ENCODE measurements around the gene NR2F1-AS1. TPM values are rescaled to one million over a fixed set of nuclear protein-coding genes. Genes with fewer than 3 reads are reported as not detected.
A peak's percentile ranks its signal among the peaks of the same experiment; 100 is the strongest.

The NR2F1-AS1 gene
- total and polyA plus RNA-seq, 2 of the 4 experiments (the other 2 are of a cell fraction): 12.5 to 12.8 TPM

GRCh38 chr5:93573354-93574351 is 7.4 kb downstream of the NR2F1-AS1 start:
- H3K4ac ChIP-seq (ENCODE audit: low read depth, low read length): peak overlapping the region; percentile 56
- no peaks in the 10 kb centered on the region for H3K9me1 ChIP-seq (ENCODE audit: insufficient read depth, low read length)
- no peaks in the 10 kb centered on the region for H4K20me1 ChIP-seq (ENCODE audit: insufficient read depth, low read length)
- H2BK120ac ChIP-seq (ENCODE audit: low read depth, low read length): 0 out of 2 replicates have a peak overlapping the region, but pooled peaks have one; percentile 12
- peak overlapping the region; percentile 11 for H2AFZ ChIP-seq (replicated peaks; ENCODE audit: low read length, poor library complexity)
- no peak overlapping the region; the same call in 1 of the 2 replicates for H3K18ac ChIP-seq (ENCODE audit: low read depth, low read length)
- peak overlapping the region; percentile 3 for H3K4me3 ChIP-seq (ENCODE audit: insufficient read depth, low read depth, low read length)
- no peaks in the 10 kb centered on the region for H3K9me3 ChIP-seq (ENCODE audit: control insufficient read depth, insufficient read depth, low read length)
- peaks cover 31 to 71% of the 10 kb centered on the region in 2 experiments for H3K79me1 ChIP-seq (ENCODE audit: low read depth in 1 of 2, low read length in 2 of 2)
- peaks cover 26% of the 10 kb centered on the region for H3K36me3 ChIP-seq (ENCODE audit: control insufficient read depth, insufficient read depth, low read length)
- no peak overlapping the region for H2AK9ac ChIP-seq (replicated peaks; ENCODE audit: low read depth, low read length, poor library complexity)
- in situ Hi-C loops (cut with MboI; ENCODE audit: low sequenced_read_pairs) (loop anchor here (10.0 kb wide), 3 partner anchors 489 to 1029 kb away; no protein-coding TSS in a partner anchor), intact Hi-C loops (cut with micrococcal nuclease) (loop anchor here (2.0 kb wide), 1 partner anchor 71 kb away; no protein-coding TSS in a partner anchor), dilution Hi-C loops (cut with HindIII; ENCODE audit: low sequenced_read_pairs, unreplicated experiment) (no loop called here)
- DNase-seq (no peak), ATAC-seq (ENCODE audit: low read depth) (no peak)
- 67% methylated on average over 1 of the region's 32 CpGs; no CpG with 5 or more reads in 1 of the 2 experiments for WGBS, 2 experiments (ENCODE audit: extremely low coverage in 2 of 2, insufficient read length in 1 of 2)
- H3K56ac ChIP-seq (ENCODE audit: extremely low read depth, insufficient read depth, low read length): no peak overlapping the region
- CTCF ChIA-PET: no interaction called here
- peak overlapping the region; percentile 25 for H3K9ac ChIP-seq (ENCODE audit: low read depth, low read length)
- peak overlapping the region; percentile 69 for H3K4me2 ChIP-seq (ENCODE audit: low read depth, low read length)
- peak overlapping the region; percentile 38 for H2AK5ac ChIP-seq (ENCODE audit: low read depth, low read length)
- peaks cover 18% of the 10 kb centered on the region for H3K4me1 ChIP-seq (ENCODE audit: control insufficient read depth, insufficient read depth, low read length)
- H2BK20ac ChIP-seq (ENCODE audit: low read depth, low read length): no peak overlapping the region
- no peaks in the 10 kb centered on the region for H3K27me3 ChIP-seq (ENCODE audit: control insufficient read depth, insufficient read depth, low read length)
- no peak overlapping the region for H2BK15ac ChIP-seq (ENCODE audit: low read depth, low read length)
- BruUV-seq (replicated peaks): no TSS peak
- no peak overlapping the region for H4K91ac ChIP-seq (ENCODE audit: insufficient read depth, low read depth, low read length)
- H3K23ac ChIP-seq (ENCODE audit: low read depth, low read length): peak overlapping the region; percentile 4
- POLR2A ChIA-PET (ENCODE audit: unreplicated experiment): interaction anchor here (0.7 kb wide), 1 partner anchor 771 kb away, joined by 8 read pairs; no protein-coding TSS in a partner anchor
- no peak overlapping the region; the same call in 1 of the 2 replicates for H3K14ac ChIP-seq (replicated peaks; ENCODE audit: low read depth, low read length)
- H4K8ac ChIP-seq (ENCODE audit: low read depth in 2 of 2, low read length in 2 of 2): peak overlapping the region; percentile 31 to 68; a peak in 1 of 4 replicates
- no peak overlapping the region for H2BK5ac ChIP-seq (ENCODE audit: low read depth, low read length, poor library complexity, severe bottlenecking)
- peak overlapping the region; percentile 15; the same call in 1 of the 2 replicates for H3K27ac ChIP-seq (ENCODE audit: insufficient read depth, low read length)
- peak overlapping the region; percentile 45; the same call in 1 of the 2 replicates for H4K5ac ChIP-seq (ENCODE audit: low read depth, low read length)
- no peak for TF ChIP-seq USF2 (IDR thresholded peaks at IDR 0.05; ENCODE audit: low read depth, low read length)
- no peak for TF ChIP-seq NFE2L2 (IDR thresholded peaks at IDR 0.05; ENCODE audit: low read depth, low read length)
- TF ChIP-seq RAD21 (IDR thresholded peaks at IDR 0.05; ENCODE audit: low read length): no peak
- no peak for TF ChIP-seq CHD1 (IDR thresholded peaks at IDR 0.05; ENCODE audit: low read depth, low read length)
- no peak for TF ChIP-seq CTCF (conservative IDR thresholded peaks at IDR 0.05; ENCODE audit: low read depth, low read length)
- TF ChIP-seq MAZ (IDR thresholded peaks at IDR 0.05; ENCODE audit: borderline replicate concordance, low read depth, low read length): no peak
- TF ChIP-seq RCOR1 (IDR thresholded peaks at IDR 0.05; ENCODE audit: insufficient replicate concordance, low read length): no peak
- TF ChIP-seq SMC3 (IDR thresholded peaks at IDR 0.05; ENCODE audit: low read depth, low read length): no peak
- no peak for TF ChIP-seq POLR2A (IDR thresholded peaks at IDR 0.05; ENCODE audit: low read depth, low read length)
- TF ChIP-seq CEBPB (IDR thresholded peaks at IDR 0.05; ENCODE audit: low read depth, low read length): no peak
- TF ChIP-seq, protein P1, sequence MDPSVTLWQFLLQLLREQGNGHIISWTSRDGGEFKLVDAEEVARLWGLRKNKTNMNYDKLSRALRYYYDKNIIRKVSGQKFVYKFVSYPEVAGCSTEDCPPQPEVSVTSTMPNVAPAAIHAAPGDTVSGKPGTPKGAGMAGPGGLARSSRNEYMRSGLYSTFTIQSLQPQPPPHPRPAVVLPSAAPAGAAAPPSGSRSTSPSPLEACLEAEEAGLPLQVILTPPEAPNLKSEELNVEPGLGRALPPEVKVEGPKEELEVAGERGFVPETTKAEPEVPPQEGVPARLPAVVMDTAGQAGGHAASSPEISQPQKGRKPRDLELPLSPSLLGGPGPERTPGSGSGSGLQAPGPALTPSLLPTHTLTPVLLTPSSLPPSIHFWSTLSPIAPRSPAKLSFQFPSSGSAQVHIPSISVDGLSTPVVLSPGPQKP (IDR thresholded peaks at IDR 0.05; ENCODE audit: borderline replicate concordance, low read depth, low read length): no peak
- no peak for TF ChIP-seq MXI1 (IDR thresholded peaks at IDR 0.05; ENCODE audit: borderline replicate concordance, low read depth, low read length)

Measured in IMR-90 (cell line).